GM12873 (cell line): ENCODE results near the gene PICK1.

Source experiments
- TF ChIP-seq, protein P1 (sequence below): IDR thresholded peaks from 2 replicates; pipeline ENCODE4 v1.5.1; 2012; ENCODE audit warnings: low read depth, mild to moderate bottlenecking, moderate library complexity, low read length, control low read depth; ENCODE audit not compliant: insufficient read depth; ENCODE audit errors: missing control alignments

The PICK1 gene

DNA sequence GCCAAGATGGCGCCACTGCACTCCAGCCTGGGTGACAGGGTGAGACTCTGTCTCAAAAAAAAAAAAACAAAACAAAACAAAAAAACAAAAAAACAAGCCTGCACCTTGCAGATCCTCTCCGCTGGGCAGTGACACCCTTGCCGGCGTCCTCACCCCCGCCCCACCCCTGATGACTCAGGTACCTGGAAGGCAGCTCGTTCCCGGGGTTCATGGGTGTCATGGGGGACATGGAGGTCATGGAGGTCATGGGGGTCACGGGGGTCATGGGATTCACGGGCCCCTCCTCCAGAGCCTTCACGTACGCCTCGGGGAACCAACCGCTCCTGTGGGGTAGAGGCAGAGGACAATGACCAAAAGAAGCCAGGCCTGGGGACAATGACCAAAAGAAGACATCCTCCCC lies 29.7 kb downstream of the PICK1 start:
- TF ChIP-seq, protein P1, sequence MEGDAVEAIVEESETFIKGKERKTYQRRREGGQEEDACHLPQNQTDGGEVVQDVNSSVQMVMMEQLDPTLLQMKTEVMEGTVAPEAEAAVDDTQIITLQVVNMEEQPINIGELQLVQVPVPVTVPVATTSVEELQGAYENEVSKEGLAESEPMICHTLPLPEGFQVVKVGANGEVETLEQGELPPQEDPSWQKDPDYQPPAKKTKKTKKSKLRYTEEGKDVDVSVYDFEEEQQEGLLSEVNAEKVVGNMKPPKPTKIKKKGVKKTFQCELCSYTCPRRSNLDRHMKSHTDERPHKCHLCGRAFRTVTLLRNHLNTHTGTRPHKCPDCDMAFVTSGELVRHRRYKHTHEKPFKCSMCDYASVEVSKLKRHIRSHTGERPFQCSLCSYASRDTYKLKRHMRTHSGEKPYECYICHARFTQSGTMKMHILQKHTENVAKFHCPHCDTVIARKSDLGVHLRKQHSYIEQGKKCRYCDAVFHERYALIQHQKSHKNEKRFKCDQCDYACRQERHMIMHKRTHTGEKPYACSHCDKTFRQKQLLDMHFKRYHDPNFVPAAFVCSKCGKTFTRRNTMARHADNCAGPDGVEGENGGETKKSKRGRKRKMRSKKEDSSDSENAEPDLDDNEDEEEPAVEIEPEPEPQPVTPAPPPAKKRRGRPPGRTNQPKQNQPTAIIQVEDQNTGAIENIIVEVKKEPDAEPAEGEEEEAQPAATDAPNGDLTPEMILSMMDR = no peak

DNA sequence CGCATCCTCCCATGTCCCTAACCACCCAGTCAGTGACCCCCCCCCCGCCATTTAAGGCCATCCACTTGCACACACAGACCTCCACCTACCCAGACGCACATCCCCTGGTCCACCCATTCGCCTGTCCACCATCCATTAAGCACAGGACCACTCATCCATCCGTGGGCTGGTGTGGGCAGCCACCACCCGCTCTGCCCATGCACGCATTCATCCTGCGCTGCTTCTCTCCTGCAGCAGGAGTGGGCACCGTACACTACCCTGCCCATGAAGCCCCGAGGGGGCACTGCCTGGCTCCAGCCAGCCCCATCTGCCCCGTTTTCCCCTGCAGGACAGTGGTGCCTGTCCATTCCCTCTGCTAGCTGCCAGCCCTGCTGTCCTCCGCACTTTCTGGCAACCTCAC lies 30.7 kb downstream of the PICK1 start:
- TF ChIP-seq, protein P1 = no peak

DNA sequence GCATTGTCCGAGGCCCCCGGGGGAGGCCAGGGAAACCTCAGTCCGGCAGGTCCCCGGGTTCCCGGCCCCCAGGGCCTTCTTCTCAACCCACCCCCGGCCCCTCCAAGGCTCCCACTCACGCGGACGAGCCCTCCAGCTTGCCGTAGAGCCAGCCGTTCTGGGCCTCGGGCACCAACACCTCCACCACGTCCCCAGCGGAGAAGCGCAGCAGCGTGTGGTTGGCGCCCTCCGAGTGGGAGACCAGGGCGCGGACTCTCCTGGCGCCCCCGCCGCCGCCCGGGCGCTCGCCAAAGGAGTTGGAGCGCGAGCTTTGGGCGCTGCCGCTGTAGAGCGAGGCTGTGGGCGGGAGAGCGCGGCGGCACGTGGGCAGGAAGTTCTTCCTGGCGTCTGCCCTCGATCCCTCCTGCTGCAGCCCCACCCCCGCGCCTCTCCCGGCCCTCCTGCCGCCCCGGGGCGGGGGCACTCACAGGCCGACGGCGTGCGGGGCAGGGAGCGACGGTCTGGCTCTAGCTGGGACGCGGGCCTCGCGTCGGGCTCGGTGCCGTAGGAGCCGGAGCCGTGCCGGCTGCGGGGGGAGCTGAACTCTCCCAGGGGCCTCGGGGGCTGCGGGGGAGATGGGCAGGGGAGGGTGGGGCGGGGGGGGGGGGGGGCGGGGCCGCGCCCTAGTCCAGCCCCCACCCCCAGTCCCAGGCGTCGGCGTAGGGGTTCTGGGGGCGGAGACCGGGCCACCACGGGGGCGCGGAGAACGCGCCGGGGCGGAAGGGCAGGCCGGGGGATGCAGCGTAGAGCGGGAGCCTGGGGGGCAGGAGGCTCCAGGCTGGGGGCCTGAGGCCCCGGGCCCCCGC lies 31.6 kb downstream of the PICK1 start:
- TF ChIP-seq, protein P1 = no peak

DNA sequence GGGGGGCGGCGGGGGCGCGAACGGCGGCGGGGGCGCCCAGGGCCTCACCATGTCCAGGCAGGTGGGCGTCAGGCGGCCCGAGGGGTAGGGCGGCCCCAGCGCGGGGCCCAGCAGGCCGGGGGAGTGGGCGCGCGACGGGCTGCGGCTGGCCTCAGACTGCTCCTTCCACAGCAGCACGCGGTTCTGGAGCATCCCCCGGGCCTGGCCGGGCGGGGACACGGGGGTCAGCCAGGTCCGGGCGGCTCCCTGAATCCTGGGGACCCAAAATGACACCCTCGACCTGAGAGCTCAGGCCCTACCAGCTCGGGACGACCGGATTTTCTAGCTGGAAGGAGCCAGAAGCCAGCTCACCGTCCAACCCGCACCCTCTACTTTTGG lies 32.3 kb downstream of the PICK1 start:
- TF ChIP-seq, protein P1 = no peak

DNA sequence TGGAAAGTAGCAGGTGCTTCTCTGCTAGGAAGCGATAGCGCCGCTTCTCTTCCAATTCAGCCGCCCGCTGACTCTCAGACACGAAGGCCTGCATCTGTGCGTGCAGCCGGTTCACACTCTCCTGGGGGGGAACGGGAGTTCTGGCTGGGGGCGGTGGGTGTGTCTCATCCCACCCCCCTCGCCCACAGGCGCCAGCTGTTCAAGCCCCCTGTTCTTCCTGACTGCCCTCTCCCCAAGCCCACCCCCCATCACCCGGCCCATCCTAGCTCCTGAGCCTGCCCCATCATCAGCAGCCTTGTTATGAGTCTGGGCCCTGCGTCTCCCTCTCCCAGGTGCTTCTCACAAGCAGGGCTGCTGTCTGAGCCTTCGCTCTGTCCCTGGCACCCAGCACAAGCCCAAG lies 39.9 kb downstream of the PICK1 start:
- TF ChIP-seq, protein P1 = no peak

DNA sequence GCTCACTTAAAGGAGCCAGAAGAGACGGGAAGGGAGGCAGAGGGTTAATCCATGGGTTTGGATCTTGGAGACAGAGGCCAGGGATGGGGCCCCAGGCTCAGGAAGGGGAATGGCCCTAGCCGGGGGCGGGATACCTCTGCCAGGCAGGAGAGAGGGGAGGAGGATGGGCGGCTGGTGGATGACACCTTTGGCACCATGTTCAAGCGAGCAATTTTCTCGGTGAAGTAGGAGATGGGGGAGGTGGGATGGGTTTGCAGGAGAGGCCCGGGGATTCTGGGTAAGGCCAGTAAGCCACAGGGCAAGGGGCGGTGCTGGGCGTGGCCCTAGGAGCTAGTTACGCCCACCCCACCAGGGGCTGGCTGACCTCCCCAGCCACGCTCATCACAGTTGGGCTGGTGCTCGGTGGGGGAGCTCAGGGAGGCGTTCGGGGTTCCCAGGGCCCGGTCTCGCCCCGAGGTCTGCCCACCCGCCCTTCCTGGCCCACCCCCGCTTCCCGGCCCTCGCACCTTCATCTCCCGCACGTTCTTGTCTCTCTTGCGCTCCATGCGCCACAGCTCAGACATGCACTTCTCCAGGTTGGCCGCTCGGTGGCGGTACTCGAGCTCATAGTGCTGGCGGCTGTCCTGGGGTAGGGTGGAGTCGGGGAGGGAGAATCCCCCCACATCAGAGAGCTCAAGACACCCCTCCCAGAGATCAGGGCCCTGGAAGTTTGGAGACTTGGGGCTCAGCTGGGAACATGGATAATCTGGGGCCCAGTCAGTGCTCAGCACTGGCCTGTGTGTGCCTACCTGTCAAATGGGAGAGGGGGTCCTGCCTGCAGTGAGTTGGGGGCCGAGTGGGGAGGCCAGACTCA lies 40.6 kb downstream of the PICK1 start:
- TF ChIP-seq, protein P1 = no peak
